IMR-90 (cell line): ENCODE measurements around the gene KCNA10. TPM values are rescaled to one million over a fixed set of nuclear protein-coding genes. Genes with fewer than 3 reads are reported as not detected.

Experiments
- ATAC-seq: fragments of 200-7000 bp; cut with Tn5 transposase; 2 replicates; pipeline ENCODE4 v1.9.1; 2020; ENCODE audit warnings: low read depth, mild to moderate bottlenecking, moderate library complexity
- BruUV-seq: library from RNA; stranded (reverse); fragments of 400-500 nt; replicated peaks from 2 replicates; lab custom pipeline; 2021; lab: Mats Ljungman, UMichigan
- CTCF ChIA-PET: fragments of 300-600 bp; formaldehyde crosslinking; extraction: SDS; loops from one replicate; lab custom pipeline; 2021; ENCODE audit warnings: antibody characterized with exemption; lab: Yijun Ruan, JAX
- POLR2A ChIA-PET: fragments of 300-600 bp; sonication (Branson Sonifier 250); formaldehyde crosslinking; loops from one replicate; lab custom pipeline; 2022; ENCODE audit warnings: antibody characterized with exemption; ENCODE audit not compliant: unreplicated experiment; lab: Charles Lee
- DNase-seq: peaks from one replicate; pipeline ENCODE4 v3.0.0; 2013
- H2AFZ ChIP-seq: replicated peaks from 2 replicates; pipeline ENCODE3; 2013; ENCODE audit warnings: low read length, mild to moderate bottlenecking; ENCODE audit not compliant: poor library complexity
- H2AK5ac ChIP-seq: 2 replicates; pipeline ENCODE4 v1.6.1; 2013; ENCODE audit warnings: low read depth, low read length, inconsistent platforms
- H2AK9ac ChIP-seq: replicated peaks from 2 replicates; pipeline ENCODE3; 2013; ENCODE audit warnings: mild to moderate bottlenecking, low read depth, low read length, moderate library complexity; ENCODE audit not compliant: poor library complexity
- H2BK120ac ChIP-seq: 2 replicates; pipeline ENCODE4 v1.6.1; 2013; ENCODE audit warnings: low read depth, low read length, inconsistent platforms
- H2BK15ac ChIP-seq: 3 replicates; pipeline ENCODE4 v1.6.1; 2013; ENCODE audit warnings: low read depth, low read length, inconsistent platforms
- H2BK20ac ChIP-seq: 2 replicates; pipeline ENCODE4 v1.6.1; 2013; ENCODE audit warnings: low read depth, mild to moderate bottlenecking, inconsistent platforms, low read length, moderate library complexity
- H2BK5ac ChIP-seq: 2 replicates; pipeline ENCODE4 v1.6.1; 2013; ENCODE audit warnings: mild to moderate bottlenecking, low read depth, low read length, inconsistent platforms; ENCODE audit not compliant: poor library complexity, severe bottlenecking
- H3K14ac ChIP-seq: replicated peaks from 2 replicates; pipeline ENCODE4 v1.6.1; 2013; ENCODE audit warnings: low read depth, low read length, inconsistent platforms
- H3K18ac ChIP-seq: 2 replicates; pipeline ENCODE4 v1.6.1; 2013; ENCODE audit warnings: low read depth, low read length, control low read depth
- H3K23ac ChIP-seq: 2 replicates; pipeline ENCODE4 v1.6.1; 2013; ENCODE audit warnings: low read depth, low read length, inconsistent platforms
- H3K27ac ChIP-seq: 2 replicates; pipeline ENCODE4 v1.5.1; 2013; ENCODE audit warnings: mild to moderate bottlenecking, control low read depth, low read length; ENCODE audit not compliant: insufficient read depth
- H3K27me3 ChIP-seq: 2 replicates; pipeline ENCODE4 v1.6.1; 2013; ENCODE audit warnings: low read length; ENCODE audit not compliant: control insufficient read depth, insufficient read depth
- H3K36me3 ChIP-seq: 2 replicates; pipeline ENCODE4 v1.6.1; 2013; ENCODE audit warnings: low read length, mixed read lengths; ENCODE audit not compliant: control insufficient read depth, insufficient read depth
- H3K4ac ChIP-seq: 2 replicates; pipeline ENCODE4 v1.6.1; 2013; ENCODE audit warnings: low read depth, low read length, inconsistent platforms
- H3K4me1 ChIP-seq: 2 replicates; pipeline ENCODE4 v1.6.1; 2013; ENCODE audit warnings: low read length, mixed read lengths; ENCODE audit not compliant: control insufficient read depth, insufficient read depth
- H3K4me2 ChIP-seq: 2 replicates; pipeline ENCODE4 v1.6.1; 2013; ENCODE audit warnings: low read depth, mild to moderate bottlenecking, control low read depth, low read length, moderate library complexity
- H3K4me3 ChIP-seq: 2 replicates; pipeline ENCODE4 v1.5.1; 2013; ENCODE audit warnings: low read depth, mild to moderate bottlenecking, control low read depth, low read length, moderate library complexity; ENCODE audit not compliant: insufficient read depth
- H3K56ac ChIP-seq: 2 replicates; pipeline ENCODE4 v1.6.1; 2013; ENCODE audit warnings: low read length, inconsistent platforms; ENCODE audit not compliant: insufficient read depth; ENCODE audit errors: extremely low read depth
- H3K79me1 ChIP-seq, 2 experiments: 2 replicates each; pipeline ENCODE4 v1.6.1; 2013; ENCODE audit warnings: low read length in 2 of 2, inconsistent platforms in 1 of 2, low read depth in 1 of 2
- H3K9ac ChIP-seq: 2 replicates; pipeline ENCODE4 v1.6.1; 2013; ENCODE audit warnings: low read depth, low read length, control low read depth
- H3K9me1 ChIP-seq: 2 replicates; pipeline ENCODE4 v1.6.1; 2013; ENCODE audit warnings: low read length, inconsistent platforms; ENCODE audit not compliant: insufficient read depth
- H3K9me3 ChIP-seq: 2 replicates; pipeline ENCODE4 v1.6.1; 2013; ENCODE audit warnings: low read length; ENCODE audit not compliant: control insufficient read depth, insufficient read depth
- H4K20me1 ChIP-seq: 2 replicates; pipeline ENCODE4 v1.6.1; 2013; ENCODE audit warnings: low read length, inconsistent platforms; ENCODE audit not compliant: insufficient read depth
- H4K5ac ChIP-seq: 2 replicates; pipeline ENCODE4 v1.6.1; 2013; ENCODE audit warnings: mild to moderate bottlenecking, low read depth, low read length, control low read depth
- H4K8ac ChIP-seq, 2 experiments: 2 replicates each; pipeline ENCODE4 v1.6.1; 2013; ENCODE audit warnings: low read depth in 2 of 2, low read length in 2 of 2, control low read depth in 1 of 2, inconsistent platforms in 1 of 2
- H4K91ac ChIP-seq: 2 replicates; pipeline ENCODE4 v1.6.1; 2013; ENCODE audit warnings: low read depth, low read length, inconsistent platforms; ENCODE audit not compliant: insufficient read depth
- BHLHE40 ChIP-seq: fragments of 150-350 bp; IDR thresholded peaks from 2 replicates; pipeline ENCODE4 v1.6.1; 2016; ENCODE audit warnings: mild to moderate bottlenecking, low read depth, low read length
- CEBPB ChIP-seq: IDR thresholded peaks from 2 replicates; pipeline ENCODE4 v1.6.1; 2012; ENCODE audit warnings: low read depth, low read length, improper control_type of control experiment
- CHD1 ChIP-seq: IDR thresholded peaks from 2 replicates; pipeline ENCODE4 v1.6.1; 2012; ENCODE audit warnings: low read depth, low read length, improper control_type of control experiment
- ELK1 ChIP-seq: fragments of 150-350 bp; IDR thresholded peaks from 2 replicates; pipeline ENCODE4 v1.6.1; 2016; ENCODE audit warnings: low read depth, mild to moderate bottlenecking, low read length, moderate library complexity, borderline replicate concordance
- FOS ChIP-seq: fragments of 150-350 bp; IDR thresholded peaks from 2 replicates; pipeline ENCODE4 v1.6.1; 2016; ENCODE audit warnings: low read depth, low read length
- MAFK ChIP-seq: IDR thresholded peaks from 2 replicates; pipeline ENCODE4 v1.6.1; 2012; ENCODE audit warnings: low read depth, low read length, improper control_type of control experiment
- MAZ ChIP-seq: IDR thresholded peaks from 2 replicates; pipeline ENCODE4 v1.6.1; 2012; ENCODE audit warnings: low read depth, mild to moderate bottlenecking, low read length, improper control_type of control experiment, moderate library complexity, borderline replicate concordance
- MXI1 ChIP-seq: IDR thresholded peaks from 2 replicates; pipeline ENCODE4 v1.6.1; 2012; ENCODE audit warnings: low read depth, mild to moderate bottlenecking, low read length, moderate library complexity, borderline replicate concordance
- NFE2L2 ChIP-seq: fragments of 150-350 bp; IDR thresholded peaks from 2 replicates; pipeline ENCODE4 v1.6.1; 2016; ENCODE audit warnings: low read depth, mild to moderate bottlenecking, low read length
- POLR2A ChIP-seq: IDR thresholded peaks from 2 replicates; pipeline ENCODE4 v1.6.1; 2012; ENCODE audit warnings: mild to moderate bottlenecking, low read depth, low read length
- RAD21 ChIP-seq: IDR thresholded peaks from 2 replicates; pipeline ENCODE4 v1.6.1; 2012; ENCODE audit warnings: low read length, improper control_type of control experiment
- RCOR1 ChIP-seq: IDR thresholded peaks from 2 replicates; pipeline ENCODE4 v1.6.1; 2012; ENCODE audit warnings: mild to moderate bottlenecking, low read length, improper control_type of control experiment; ENCODE audit not compliant: insufficient replicate concordance
- RFX5 ChIP-seq: IDR thresholded peaks from 2 replicates; pipeline ENCODE4 v1.8.0; 2012; ENCODE audit warnings: low read depth, mild to moderate bottlenecking, low read length, moderate library complexity
- SMC3 ChIP-seq: fragments of 150-350 bp; IDR thresholded peaks from 2 replicates; pipeline ENCODE4 v1.6.1; 2016; ENCODE audit warnings: low read depth, mild to moderate bottlenecking, antibody characterized with exemption, low read length, moderate library complexity
- WGBS, 2 experiments: methylation state at CpG; one replicate each; pipeline versions ENCODE4 v1.1.5 to v1.1.7; 2013; ENCODE audit warnings: missing lambda C conversion rate in 2 of 2; ENCODE audit not compliant: insufficient read length in 1 of 2; ENCODE audit errors: extremely low coverage in 2 of 2; 5-methylcytosine and 5-hydroxymethylcytosine counted together
- dilution Hi-C: fragments of 300-500 bp; cut with HindIII; formaldehyde crosslinking; loops from one replicate; pipeline ENCODE4 v1.14.3; 2018; ENCODE audit warnings: low sequenced_read_pairs; ENCODE audit not compliant: unreplicated experiment
- in situ Hi-C: fragments of 300-500 bp; cut with MboI; formaldehyde crosslinking; loops from 3 replicates; pipeline ENCODE4 v1.14.3; 2019; ENCODE audit warnings: low sequenced_read_pairs, inconsistent platforms, mixed read lengths
- intact Hi-C: fragments of 100-400 bp; cut with micrococcal nuclease; formaldehyde crosslinking; loops from 2 replicates; pipeline ENCODE4 v1.10.0; 2022
- polyA plus RNA-seq, 3 experiments: library from polyadenylated mRNA; depleted of rRNA; stranded (reverse); fragments of >200 nt; gene quantifications; 2 replicates each; pipeline ENCODE4 v1.2.3, GENCODE V29; 2012; ENCODE audit warnings: low replicate concordance in 1 of 3
- total RNA-seq: library from RNA; depleted of rRNA; stranded (reverse); fragments of >200 nt; gene quantifications from 2 replicates; pipeline ENCODE4 v1.2.3, GENCODE V29; 2012
- TF ChIP-seq, protein P1 (sequence below): conservative IDR thresholded peaks from 2 replicates; pipeline ENCODE4 v1.5.1; 2012; ENCODE audit warnings: mild to moderate bottlenecking, low read depth, low read length, improper control_type of control experiment
- TF ChIP-seq, protein P2 (sequence below): fragments of 150-350 bp; IDR thresholded peaks from 2 replicates; pipeline ENCODE4 v1.6.1; 2017; ENCODE audit warnings: mild to moderate bottlenecking, antibody characterized with exemption, low read length, low read depth

KCNA10 gene
- total and polyA plus RNA-seq, 2 of the 4 experiments (the other 2 are of a cell fraction) = not detected

GRCh38 chr1:110549831-110550230 is 30.9 kb upstream of the KCNA10 start:
- intact Hi-C loops = no loop called here
- no peak overlapping the region for H2BK20ac ChIP-seq
- H3K27me3 ChIP-seq = peaks cover 24% of the 10 kb centered on the region
- no peak for TF ChIP-seq FOS
- no peak for TF ChIP-seq RFX5
- TF ChIP-seq CEBPB = no peak
- TF ChIP-seq RCOR1 = no peak
- no peak for TF ChIP-seq CHD1
- TF ChIP-seq MAFK = no peak
- TF ChIP-seq RAD21 = no peak
- TF ChIP-seq, protein P1, sequence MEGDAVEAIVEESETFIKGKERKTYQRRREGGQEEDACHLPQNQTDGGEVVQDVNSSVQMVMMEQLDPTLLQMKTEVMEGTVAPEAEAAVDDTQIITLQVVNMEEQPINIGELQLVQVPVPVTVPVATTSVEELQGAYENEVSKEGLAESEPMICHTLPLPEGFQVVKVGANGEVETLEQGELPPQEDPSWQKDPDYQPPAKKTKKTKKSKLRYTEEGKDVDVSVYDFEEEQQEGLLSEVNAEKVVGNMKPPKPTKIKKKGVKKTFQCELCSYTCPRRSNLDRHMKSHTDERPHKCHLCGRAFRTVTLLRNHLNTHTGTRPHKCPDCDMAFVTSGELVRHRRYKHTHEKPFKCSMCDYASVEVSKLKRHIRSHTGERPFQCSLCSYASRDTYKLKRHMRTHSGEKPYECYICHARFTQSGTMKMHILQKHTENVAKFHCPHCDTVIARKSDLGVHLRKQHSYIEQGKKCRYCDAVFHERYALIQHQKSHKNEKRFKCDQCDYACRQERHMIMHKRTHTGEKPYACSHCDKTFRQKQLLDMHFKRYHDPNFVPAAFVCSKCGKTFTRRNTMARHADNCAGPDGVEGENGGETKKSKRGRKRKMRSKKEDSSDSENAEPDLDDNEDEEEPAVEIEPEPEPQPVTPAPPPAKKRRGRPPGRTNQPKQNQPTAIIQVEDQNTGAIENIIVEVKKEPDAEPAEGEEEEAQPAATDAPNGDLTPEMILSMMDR = no peak
- TF ChIP-seq, protein P2, sequence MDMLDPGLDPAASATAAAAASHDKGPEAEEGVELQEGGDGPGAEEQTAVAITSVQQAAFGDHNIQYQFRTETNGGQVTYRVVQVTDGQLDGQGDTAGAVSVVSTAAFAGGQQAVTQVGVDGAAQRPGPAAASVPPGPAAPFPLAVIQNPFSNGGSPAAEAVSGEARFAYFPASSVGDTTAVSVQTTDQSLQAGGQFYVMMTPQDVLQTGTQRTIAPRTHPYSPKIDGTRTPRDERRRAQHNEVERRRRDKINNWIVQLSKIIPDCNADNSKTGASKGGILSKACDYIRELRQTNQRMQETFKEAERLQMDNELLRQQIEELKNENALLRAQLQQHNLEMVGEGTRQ = no peak
- TF ChIP-seq BHLHE40 = no peak
- TF ChIP-seq ELK1 = no peak
- no peak for TF ChIP-seq POLR2A
- TF ChIP-seq MAZ = no peak
- TF ChIP-seq NFE2L2 = no peak
- TF ChIP-seq MXI1 = no peak
- no peak for TF ChIP-seq SMC3
- H2BK5ac ChIP-seq = no peak overlapping the region
- H4K8ac ChIP-seq = no peak overlapping the region
- no peak overlapping the region for H3K4me2 ChIP-seq
- H2BK120ac ChIP-seq = no peak overlapping the region
- H3K27ac ChIP-seq = no peak overlapping the region
- no peak overlapping the region for H2BK15ac ChIP-seq
- H3K9me1 ChIP-seq = no peaks in the 10 kb centered on the region
- H3K18ac ChIP-seq = no peak overlapping the region
- ChIA-PET CTCF (no interaction called here), POLR2A (no interaction called here)
- no peaks in the 10 kb centered on the region for H4K20me1 ChIP-seq
- H2AK5ac ChIP-seq = no peak overlapping the region
- no peak overlapping the region for H3K23ac ChIP-seq
- H2AFZ ChIP-seq = no peak overlapping the region
- no peaks in the 10 kb centered on the region for H3K9me3 ChIP-seq
- no peak overlapping the region for H2AK9ac ChIP-seq
- H4K5ac ChIP-seq = no peak overlapping the region
- no TSS peak for BruUV-seq
- no peaks in the 10 kb centered on the region for H3K36me3 ChIP-seq
- ATAC-seq (no peak), DNase-seq (no peak)
- H3K4me3 ChIP-seq = no peak overlapping the region
- H3K9ac ChIP-seq = no peak overlapping the region
- H4K91ac ChIP-seq = no peak overlapping the region
- no peaks in the 10 kb centered on the region for H3K79me1 ChIP-seq
- no CpG with 5 or more reads among the region's 2 CpGs for WGBS, 2 experiments
- no peak overlapping the region for H3K56ac ChIP-seq
- no peak overlapping the region for H3K14ac ChIP-seq
- H3K4ac ChIP-seq = no peak overlapping the region
- in situ Hi-C loops = no loop called here
- dilution Hi-C loops = no loop called here
- H3K4me1 ChIP-seq = no peaks in the 10 kb centered on the region
